Endothelial cell of umbilical vein (primary cell): ENCODE results near the gene KLF4. TPM values are rescaled to one million over a fixed set of nuclear protein-coding genes. Genes with fewer than 3 reads are reported as not detected.

Source experiments
- BruUV-seq: library from RNA; stranded (reverse); fragments of 400-500 nt; replicated peaks from 2 replicates; lab custom pipeline; 2021; lab: Mats Ljungman, UMichigan
- CTCF ChIA-PET: fragments of 300-600, 350-600 bp; sonication (Branson Sonifier 250); formaldehyde crosslinking; loops from one replicate; lab custom pipeline; 2021; ENCODE audit warnings: antibody characterized with exemption, inconsistent platforms; lab: Charles Lee
- POLR2A ChIA-PET: fragments of 300-600, 350-600 bp; sonication (Branson Sonifier 250); formaldehyde crosslinking; loops from one replicate; lab custom pipeline; 2021; ENCODE audit warnings: antibody characterized with exemption, inconsistent platforms; lab: Charles Lee
- DNase-seq: peaks from one replicate; pipeline ENCODE4 v3.0.0-alpha.2; 2011; ENCODE audit warnings: low read depth, low spot score
- FAIRE-seq: peaks from 2 replicates; lab custom pipeline; 2011; peaks lifted over from hg19 to GRCh38; lab: Jason Lieb, UNC
- H2AFZ ChIP-seq: 2 replicates; pipeline ENCODE4 v1.6.0; 2012; ENCODE audit warnings: low read depth, low read length, control low read depth, inconsistent platforms
- H3K27ac ChIP-seq: 2 replicates; pipeline ENCODE4 v1.5.1; 2011; ENCODE audit warnings: low read depth, mild to moderate bottlenecking, control low read depth, low read length, moderate library complexity; ENCODE audit not compliant: insufficient read depth
- H3K27me3 ChIP-seq, 2 experiments: 2 replicates each; pipeline versions ENCODE4 v1.6.0 to v1.6.1; 2011; ENCODE audit warnings: low read length in 2 of 2, mixed read lengths in 1 of 2; ENCODE audit not compliant: control insufficient read depth in 2 of 2, insufficient read depth in 2 of 2
- H3K36me3 ChIP-seq, 2 experiments: 2 replicates in 1 of 2; 3 replicates in 1 of 2; pipeline ENCODE4 v1.5.1; 2011; ENCODE audit warnings: low read length in 2 of 2, mild to moderate bottlenecking in 1 of 2, moderate library complexity in 1 of 2; ENCODE audit not compliant: control insufficient read depth in 2 of 2, insufficient read depth in 2 of 2; ENCODE audit errors: extremely low read depth in 1 of 2
- H3K4me1 ChIP-seq: 3 replicates; pipeline ENCODE4 v1.5.1; 2011; ENCODE audit warnings: mild to moderate bottlenecking, low read length; ENCODE audit not compliant: control insufficient read depth, insufficient read depth; ENCODE audit errors: extremely low read depth
- H3K4me2 ChIP-seq: 2 replicates; pipeline ENCODE4 v1.6.1; 2011; ENCODE audit warnings: low read length, control low read depth, mixed read lengths; ENCODE audit not compliant: insufficient read depth
- H3K4me3 ChIP-seq, 3 experiments: fragments of 200-600 bp in 1 of 3; sonication (generic), shearing (Covaris generic) in 1 of 3; replicated peaks in 1 of 3; 2 replicates each; pipeline ENCODE4 v1.5.1; 2011 to 2016; ENCODE audit warnings: control low read depth in 3 of 3, low read length in 3 of 3, mild to moderate bottlenecking in 2 of 3, inconsistent platforms in 1 of 3, low read depth in 1 of 3, moderate library complexity in 1 of 3; ENCODE audit not compliant: insufficient read depth in 1 of 3
- H3K79me2 ChIP-seq: 2 replicates; pipeline ENCODE4 v1.6.0; 2012; ENCODE audit warnings: low read length, inconsistent platforms; ENCODE audit not compliant: control insufficient read depth, insufficient read depth
- H3K9ac ChIP-seq: replicated peaks from 2 replicates; pipeline ENCODE3; 2011; ENCODE audit warnings: low read length, control low read depth; ENCODE audit not compliant: insufficient read depth; ENCODE audit errors: extremely low read depth
- H3K9me1 ChIP-seq: replicated peaks from 3 replicates; pipeline ENCODE4 v1.6.0; 2011; ENCODE audit warnings: mild to moderate bottlenecking, low read length; ENCODE audit not compliant: control insufficient read depth, insufficient read depth; ENCODE audit errors: extremely low read depth
- H3K9me3 ChIP-seq: replicated peaks from 2 replicates; pipeline ENCODE4 v1.5.1; 2012; ENCODE audit warnings: low read length, inconsistent platforms; ENCODE audit not compliant: control insufficient read depth, insufficient read depth
- H4K20me1 ChIP-seq: replicated peaks from 2 replicates; pipeline ENCODE3; 2011; ENCODE audit warnings: mild to moderate bottlenecking, low read length; ENCODE audit not compliant: control insufficient read depth, insufficient read depth; ENCODE audit errors: extremely low read depth
- EZH2 ChIP-seq: IDR thresholded peaks from 2 replicates; pipeline ENCODE4 v1.6.1; 2012; ENCODE audit warnings: borderline replicate concordance, low read depth, mild to moderate bottlenecking, moderate library complexity, low read length, inconsistent platforms; ENCODE audit not compliant: severe bottlenecking
- FOS ChIP-seq: IDR thresholded peaks from 2 replicates; pipeline ENCODE4 v1.6.1; 2011; ENCODE audit warnings: mild to moderate bottlenecking, low read length, moderate library complexity, borderline replicate concordance; ENCODE audit not compliant: insufficient read depth
- GATA2 ChIP-seq: IDR thresholded peaks from 2 replicates; pipeline ENCODE4 v1.7.0; 2011; ENCODE audit warnings: low read depth, mild to moderate bottlenecking, moderate library complexity, mixed read lengths, low read length; ENCODE audit not compliant: insufficient read length, insufficient read depth
- JUN ChIP-seq: IDR thresholded peaks from 2 replicates; pipeline ENCODE4 v1.6.1; 2011; ENCODE audit warnings: borderline replicate concordance, low read depth; ENCODE audit not compliant: insufficient read length, insufficient read depth
- MYC ChIP-seq: IDR thresholded peaks from one replicate; pipeline ENCODE4 v1.6.1; 2011; ENCODE audit warnings: mild to moderate bottlenecking, low read depth, low read length
- POLR2A ChIP-seq: IDR thresholded peaks from 2 replicates; pipeline ENCODE4 v1.6.1; 2012; ENCODE audit warnings: low read depth, mild to moderate bottlenecking, control low read depth, low read length
- POLR2AphosphoS5 ChIP-seq: IDR thresholded peaks from 2 replicates; pipeline ENCODE4 v1.6.1; 2012; ENCODE audit warnings: low read depth, mild to moderate bottlenecking, control low read depth, low read length, moderate library complexity; ENCODE audit not compliant: insufficient read depth
- dilution Hi-C: fragments of 300-500 bp; cut with MboI; formaldehyde crosslinking; loops from one replicate; pipeline ENCODE4 v1.15.0; 2019; ENCODE audit warnings: low sequenced_read_pairs; ENCODE audit not compliant: extremely low pct_ligation_motif_present
- intact Hi-C: fragments of 100-400 bp; cut with micrococcal nuclease; formaldehyde crosslinking; loops from one replicate; pipeline ENCODE4 v1.10.0; 2022
- polyA plus RNA-seq, 4 experiments: library from polyadenylated mRNA; depleted of rRNA in 3 of 4; stranded (reverse) in 3 of 4; unstranded in 1 of 4; fragments of >200 nt; gene quantifications; 2 replicates each; pipeline versions ENCODE4 v1.2.1 to v1.2.3, GENCODE V29; 2011 to 2012; ENCODE audit warnings: missing spikeins in 1 of 4
- total RNA-seq: library from RNA; stranded (reverse); gene quantifications from 2 replicates; pipeline ENCODE4 v1.2.3, GENCODE V29; 2021
- TF ChIP-seq, protein P1 (sequence below), 2 donors: IDR thresholded peaks; 1 replicate in 1 of 2; 2 replicates in 1 of 2; pipeline ENCODE4 v1.5.1; 2011; ENCODE audit warnings: low read length in 2 of 2, mild to moderate bottlenecking in 2 of 2, moderate library complexity in 2 of 2, control low read depth in 1 of 2, inconsistent platforms in 1 of 2, low read depth in 1 of 2; ENCODE audit not compliant: insufficient read depth in 1 of 2; ENCODE audit errors: extremely low read depth in 1 of 2
- TF ChIP-seq, protein P2 (sequence below): IDR thresholded peaks from 2 replicates; pipeline ENCODE4 v1.6.1; 2011; ENCODE audit not compliant: insufficient read depth, insufficient read length

The KLF4 gene
- total and polyA plus RNA-seq, 2 donors (not counting 3 experiments of a cell fraction or from before 2014, with no cell fraction given), result 1.5 to 2.4 TPM

GRCh38 chr9:107453479-107453878 lies 36.1 kb downstream of the KLF4 start:
- ChIA-PET CTCF (no interaction called here), POLR2A (no interaction called here)
- dilution Hi-C loops (no loop called here), intact Hi-C loops (no loop called here)
- BruUV-seq, result no TSS peak
- Histone ChIP-seq H2AFZ (no peak overlapping the region), H3K4me1 (no peaks in the 10 kb centered on the region), H4K20me1 (no peaks in the 10 kb centered on the region), H3K9ac (no peak overlapping the region), H3K4me3 (no peak overlapping the region), H3K9me1 (no peaks in the 10 kb centered on the region), H3K27me3 (no peaks in the 10 kb centered on the region), H3K27ac (no peak overlapping the region), H3K9me3 (no peaks in the 10 kb centered on the region), H3K4me2 (no peak overlapping the region), H3K79me2 (no peaks in the 10 kb centered on the region), H3K36me3 (no peaks in the 10 kb centered on the region)
- no peak for TF ChIP-seq POLR2A
- DNase-seq (no peak), FAIRE-seq (no peak)

GRCh38 chr9:107447834-107448233 lies 41.7 kb downstream of the KLF4 start:
- Histone ChIP-seq H2AFZ (no peak overlapping the region), H3K4me1 (no peaks in the 10 kb centered on the region), H3K36me3 (no peaks in the 10 kb centered on the region), H3K9me3 (no peaks in the 10 kb centered on the region), H3K4me3 (no peak overlapping the region), H3K79me2 (no peaks in the 10 kb centered on the region), H3K27me3 (no peaks in the 10 kb centered on the region), H3K9me1 (no peaks in the 10 kb centered on the region), H3K9ac (no peak overlapping the region), H4K20me1 (no peaks in the 10 kb centered on the region), H3K27ac (no peak overlapping the region), H3K4me2 (no peak overlapping the region)
- intact Hi-C loops (no loop called here), dilution Hi-C loops (no loop called here)
- DNase-seq, result no peak
- TF ChIP-seq, protein P1, sequence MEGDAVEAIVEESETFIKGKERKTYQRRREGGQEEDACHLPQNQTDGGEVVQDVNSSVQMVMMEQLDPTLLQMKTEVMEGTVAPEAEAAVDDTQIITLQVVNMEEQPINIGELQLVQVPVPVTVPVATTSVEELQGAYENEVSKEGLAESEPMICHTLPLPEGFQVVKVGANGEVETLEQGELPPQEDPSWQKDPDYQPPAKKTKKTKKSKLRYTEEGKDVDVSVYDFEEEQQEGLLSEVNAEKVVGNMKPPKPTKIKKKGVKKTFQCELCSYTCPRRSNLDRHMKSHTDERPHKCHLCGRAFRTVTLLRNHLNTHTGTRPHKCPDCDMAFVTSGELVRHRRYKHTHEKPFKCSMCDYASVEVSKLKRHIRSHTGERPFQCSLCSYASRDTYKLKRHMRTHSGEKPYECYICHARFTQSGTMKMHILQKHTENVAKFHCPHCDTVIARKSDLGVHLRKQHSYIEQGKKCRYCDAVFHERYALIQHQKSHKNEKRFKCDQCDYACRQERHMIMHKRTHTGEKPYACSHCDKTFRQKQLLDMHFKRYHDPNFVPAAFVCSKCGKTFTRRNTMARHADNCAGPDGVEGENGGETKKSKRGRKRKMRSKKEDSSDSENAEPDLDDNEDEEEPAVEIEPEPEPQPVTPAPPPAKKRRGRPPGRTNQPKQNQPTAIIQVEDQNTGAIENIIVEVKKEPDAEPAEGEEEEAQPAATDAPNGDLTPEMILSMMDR (IDR thresholded peaks at IDR 0.05; ENCODE audit: extremely low read depth in 1 of 2, insufficient read depth in 1 of 2, low read depth in 1 of 2, low read length in 2 of 2), result no peak
- no peak for TF ChIP-seq EZH2
- TF ChIP-seq, protein P2, sequence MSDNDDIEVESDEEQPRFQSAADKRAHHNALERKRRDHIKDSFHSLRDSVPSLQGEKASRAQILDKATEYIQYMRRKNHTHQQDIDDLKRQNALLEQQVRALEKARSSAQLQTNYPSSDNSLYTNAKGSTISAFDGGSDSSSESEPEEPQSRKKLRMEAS, result no peak
- no peak for TF ChIP-seq MYC
- TF ChIP-seq POLR2A, result no peak
- TF ChIP-seq FOS, result no peak
- TF ChIP-seq POLR2AphosphoS5, result no peak
- no peak for TF ChIP-seq GATA2
- no peak for TF ChIP-seq JUN
- no peak for FAIRE-seq
- ChIA-PET CTCF (interaction anchor here (0.9 kb wide), 1 partner anchor 23 kb away, joined by 6 read pairs; no protein-coding TSS in a partner anchor), POLR2A (no interaction called here)
- BruUV-seq, result no TSS peak
